Upper lobe of right lung (tissue), 1 donor: ENCODE data around the gene RASSF6. TPM values are rescaled to one million over a fixed set of nuclear protein-coding genes. Genes with fewer than 3 reads are reported as not detected.
"Not testable (repeated sequence)": the region's sequence is repeated elsewhere in the genome, so short reads cannot be mapped to it uniquely, and the experiment has no call there.

Experiments used
- ATAC-seq: fragments of 200-7000 bp; cut with Tn5 transposase; one replicate; pipeline ENCODE4 v1.9.1; 2020; ENCODE audit warnings: mild to moderate bottlenecking, moderate library complexity
- DNase-seq: peaks from one replicate; pipeline ENCODE4 v3.0.0-alpha.2; 2020
- H3K27ac ChIP-seq: fragments of 200-600 bp; one replicate; pipeline ENCODE4 v1.8.0; 2022
- H3K27me3 ChIP-seq: fragments of 200-600 bp; one replicate; pipeline ENCODE4 v1.8.0; 2022; ENCODE audit warnings: mild to moderate bottlenecking
- H3K36me3 ChIP-seq: fragments of 200-600 bp; one replicate; pipeline ENCODE4 v1.8.0; 2022
- H3K4me1 ChIP-seq: fragments of 200-600 bp; one replicate; pipeline ENCODE4 v1.8.0; 2022
- H3K4me3 ChIP-seq: fragments of 200-600 bp; one replicate; pipeline ENCODE4 v1.8.0; 2022; ENCODE audit warnings: mild to moderate bottlenecking
- H3K9me3 ChIP-seq: fragments of 200-600 bp; one replicate; pipeline ENCODE4 v1.8.0; 2022
- CTCF ChIP-seq: fragments of 200-600 bp; IDR thresholded peaks from one replicate; pipeline ENCODE4 v1.8.0; 2022; ENCODE audit warnings: antibody characterized with exemption
- intact Hi-C: fragments of 100-400 bp; cut with DNase I; formaldehyde crosslinking; loops from one replicate; pipeline ENCODE4 v1.11.0; 2022
- total RNA-seq: library from RNA; stranded (reverse); fragmentation: NEBNext Ultra II Directional; extraction: Animal tissue kit (Norgen Biotek cat#: 25700); gene quantifications from one replicate; pipeline ENCODE4 v1.2.1, GENCODE V29; 2021
- donor health status: DM: no; HTN: yes; CAD: no; lungs with severe emphysema.

RASSF6 gene
- total RNA-seq, 1 donor from 2014 or later: 3.1 TPM

DNA sequence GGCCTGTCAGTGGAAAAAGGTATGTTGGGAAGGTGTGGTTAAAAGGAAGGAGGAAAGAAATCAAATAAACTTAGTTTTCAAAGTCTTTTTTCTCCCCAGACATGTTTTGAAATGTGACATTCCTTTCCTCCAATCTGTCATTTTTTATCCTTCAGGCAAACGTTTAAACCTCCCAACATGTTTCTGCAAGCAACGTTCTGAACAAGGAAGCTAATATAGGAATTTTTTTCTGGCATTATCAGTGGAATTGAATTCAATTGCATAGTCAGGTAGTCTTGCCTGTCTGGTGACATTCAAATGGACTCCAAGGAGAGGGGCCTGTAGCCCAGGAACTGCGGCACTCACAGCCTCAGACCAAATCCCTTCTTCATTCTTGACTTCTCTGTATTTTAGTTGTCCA, 30.0 kb upstream of the RASSF6 start:
- Histone ChIP-seq H3K4me3 (no peak overlapping the region), H3K27me3 (no peaks in the 10 kb centered on the region), H3K36me3 (no peaks in the 10 kb centered on the region), H3K27ac (no peak overlapping the region), H3K9me3 (no peaks in the 10 kb centered on the region), H3K4me1 (no peaks in the 10 kb centered on the region)
- no peak for TF ChIP-seq CTCF
- intact Hi-C loops: loop anchor here (10.0 kb wide), 1 partner anchor 75 kb away; no protein-coding TSS in a partner anchor
- ATAC-seq: no peak
- no peak for DNase-seq

DNA sequence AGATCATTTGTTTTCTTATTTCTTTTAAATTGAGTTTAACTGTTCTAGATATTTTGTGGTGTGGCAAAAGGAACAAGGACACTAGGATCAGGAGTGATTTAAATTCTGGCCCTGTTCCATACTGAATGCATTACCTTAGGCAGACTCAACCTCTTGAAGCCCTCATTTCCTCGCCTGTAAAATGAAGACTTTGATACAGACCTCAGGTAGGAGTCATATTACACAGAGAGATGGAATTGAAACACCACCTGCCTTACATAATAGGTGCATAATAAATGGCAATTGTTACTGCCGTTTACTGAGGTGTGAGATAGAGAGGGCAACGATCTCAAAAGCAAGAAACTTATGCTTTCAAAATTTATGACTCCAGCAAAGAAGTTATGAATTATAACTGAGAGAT, 28.2 kb upstream of the RASSF6 start:
- intact Hi-C loops: no loop called here
- H3K36me3 ChIP-seq: no peaks in the 10 kb centered on the region
- H3K9me3 ChIP-seq: no peaks in the 10 kb centered on the region
- no peak overlapping the region for H3K27ac ChIP-seq
- DNase-seq (no peak), ATAC-seq (no peak)
- H3K27me3 ChIP-seq: no peaks in the 10 kb centered on the region
- TF ChIP-seq CTCF: no peak
- no peak overlapping the region for H3K4me3 ChIP-seq
- H3K4me1 ChIP-seq: no peaks in the 10 kb centered on the region

GRCh38 chr4:73646117-73646516, 25.9 kb upstream of the RASSF6 start:
- TF ChIP-seq CTCF: no peak
- Histone ChIP-seq H3K4me1 (no peaks in the 10 kb centered on the region), H3K9me3 (no peaks in the 10 kb centered on the region), H3K27me3 (no peaks in the 10 kb centered on the region), H3K36me3 (no peaks in the 10 kb centered on the region), H3K27ac (no peak overlapping the region), H3K4me3 (no peak overlapping the region)
- DNase-seq (no peak), ATAC-seq (peak; percentile 75)
- intact Hi-C loops: no loop called here

DNA sequence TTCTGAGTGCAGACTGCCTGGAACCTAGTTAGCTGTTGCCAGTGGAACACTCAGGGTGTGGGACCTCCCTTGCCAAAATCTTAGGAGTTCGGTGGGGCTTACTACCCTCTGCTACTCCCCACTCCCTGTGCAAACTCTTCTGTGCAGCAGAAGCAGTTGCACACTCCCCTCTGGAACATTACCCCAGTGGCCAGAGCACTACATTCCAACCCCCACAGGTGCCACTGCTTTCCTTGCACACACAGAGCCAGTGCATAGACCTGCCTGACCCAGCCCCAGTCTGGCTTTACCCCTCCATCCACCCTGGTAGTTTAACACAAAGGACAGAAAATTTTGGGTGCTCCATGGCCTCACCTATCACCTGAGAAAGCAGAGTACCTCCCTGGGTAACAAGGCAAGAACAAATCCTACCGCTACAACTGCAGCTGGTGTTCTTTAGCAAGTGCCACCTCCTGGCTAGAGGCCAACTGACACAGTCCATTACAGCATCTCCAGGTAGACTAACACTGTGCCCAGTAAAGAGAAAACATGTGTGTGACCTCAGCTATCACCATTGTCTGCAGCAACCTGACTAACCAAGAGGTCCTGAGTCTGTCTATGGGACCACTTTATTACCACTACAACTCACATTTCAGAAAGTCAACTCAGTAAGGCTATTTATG, 11.5 kb upstream of the RASSF6 start:
- ATAC-seq (no peak), DNase-seq (no peak)
- Histone ChIP-seq H3K27ac (no peak overlapping the region), H3K4me3 (no peak overlapping the region), H3K36me3 (no peaks in the 10 kb centered on the region), H3K9me3 (no peaks in the 10 kb centered on the region), H3K27me3 (no peaks in the 10 kb centered on the region), H3K4me1 (no peaks in the 10 kb centered on the region)
- TF ChIP-seq CTCF: no peak
- intact Hi-C loops: no loop called here

- DNase-seq, H3K27me3 ChIP-seq, H3K9me3 ChIP-seq, H3K4me3 ChIP-seq, intact Hi-C loops, ATAC-seq, H3K27ac ChIP-seq, H3K4me1 ChIP-seq, H3K36me3 ChIP-seq: not testable (repeated sequence)
Observed at GRCh38 chr4:73628834-73629233, 8.6 kb upstream of the RASSF6 start.

- no peak for ATAC-seq
- DNase-seq: no peak
- H3K4me1 ChIP-seq: no peaks in the 10 kb centered on the region
- no peak overlapping the region for H3K27ac ChIP-seq
- intact Hi-C loops: no loop called here
- no peaks in the 10 kb centered on the region for H3K9me3 ChIP-seq
- H3K4me3 ChIP-seq: no peak overlapping the region
- H3K27me3 ChIP-seq: peaks cover 3% of the 10 kb centered on the region
- no peak for TF ChIP-seq CTCF
- no peaks in the 10 kb centered on the region for H3K36me3 ChIP-seq
Observed at GRCh38 chr4:73621357-73621756, 1.1 kb upstream of the RASSF6 start.
